Large intestine (tissue), 12 donors: ENCODE results near the gene TCEA3. TPM values are rescaled to one million over a fixed set of nuclear protein-coding genes. Genes with fewer than 3 reads are reported as not detected.

Experiments used
- DNase-seq, 2 donors: peaks; one replicate each; pipeline versions ENCODE4 v3.0.0 to v3.0.0-alpha.2; 2013
- H3K27ac ChIP-seq: one replicate; pipeline ENCODE4 v1.5.1; 2013; ENCODE audit warnings: low read length
- H3K27me3 ChIP-seq: 2 replicates; pipeline ENCODE4 v1.6.1; 2013; ENCODE audit warnings: low read length; ENCODE audit not compliant: control insufficient read depth, insufficient read depth
- H3K36me3 ChIP-seq: 2 replicates; pipeline ENCODE4 v1.6.1; 2013; ENCODE audit warnings: low read length; ENCODE audit not compliant: control insufficient read depth, insufficient read depth
- H3K4me1 ChIP-seq: one replicate; pipeline ENCODE4 v1.6.1; 2013; ENCODE audit warnings: low read length; ENCODE audit not compliant: control insufficient read depth, insufficient read depth
- H3K4me3 ChIP-seq: one replicate; pipeline ENCODE4 v1.5.1; 2013; ENCODE audit warnings: low read length
- H3K9me3 ChIP-seq: one replicate; pipeline ENCODE4 v1.6.1; 2013; ENCODE audit warnings: mild to moderate bottlenecking, low read depth, low read length, moderate library complexity; ENCODE audit not compliant: control insufficient read depth
- WGBS: methylation state at CpG from one replicate; pipeline ENCODE4 v1.1.5; 2013; ENCODE audit warnings: low lambda C conversion rate; ENCODE audit not compliant: insufficient coverage; 5-methylcytosine and 5-hydroxymethylcytosine counted together
- long read RNA-seq, 11 donors: transcript quantifications; one replicate each; lab custom pipeline, GENCODE V29; 2026
- polyA plus RNA-seq: library from polyadenylated mRNA; unstranded; fragments of 120-200 nt; gene quantifications from one replicate; pipeline ENCODE4 v1.2.1, GENCODE V29; 2013

The TCEA3 gene
- 29.4 TPM for polyA plus RNA-seq
- long read RNA-seq, donor 1, partial matches to known transcripts, result 0 of 1 reads
- long read RNA-seq, donor 1, other reads (novel, unspliced or antisense), result 0 of 1 reads
- long read RNA-seq, donor 2, partial matches to known transcripts, result 0 of 4 reads
- long read RNA-seq, donor 2, other reads (novel, unspliced or antisense), result 0 of 4 reads
- long read RNA-seq, donor 3, result 0 reads
- long read RNA-seq, donor 4, partial matches to known transcripts, result 0 of 1 reads
- long read RNA-seq, donor 4, other reads (novel, unspliced or antisense), result 0 of 1 reads
- long read RNA-seq, donor 5, transcript TCEA3-203 (11 exons, 1,559 nt), result major isoform, 5 of 5 reads
- long read RNA-seq, donor 5, partial matches to known transcripts, result 0 of 5 reads
- long read RNA-seq, donor 5, other reads (novel, unspliced or antisense), result 0 of 5 reads
- long read RNA-seq, donor 6, transcript TCEA3-203 (11 exons, 1,559 nt), result major isoform, 5 of 5 reads
- long read RNA-seq, donor 6, partial matches to known transcripts, result 0 of 5 reads
- long read RNA-seq, donor 6, other reads (novel, unspliced or antisense), result 0 of 5 reads
- long read RNA-seq, donor 7, transcript TCEA3-203 (11 exons, 1,559 nt), result major isoform, 5 of 5 reads
- long read RNA-seq, donor 7, partial matches to known transcripts, result 0 of 5 reads
- long read RNA-seq, donor 7, other reads (novel, unspliced or antisense), result 0 of 5 reads
- long read RNA-seq, donor 8, transcript TCEA3-203 (11 exons, 1,559 nt), result major isoform, 17 of 18 reads
- long read RNA-seq, donor 8, partial matches to known transcripts, result 0 of 18 reads
- long read RNA-seq, donor 8, other reads (novel, unspliced or antisense), result 0 of 18 reads
- long read RNA-seq, donor 9, partial matches to known transcripts, result 0 of 4 reads
- long read RNA-seq, donor 9, other reads (novel, unspliced or antisense), result 0 of 4 reads
- long read RNA-seq, donor 10, partial matches to known transcripts, result 0 of 1 reads
- long read RNA-seq, donor 10, other reads (novel, unspliced or antisense), result 0 of 1 reads
- long read RNA-seq, donor 11, partial matches to known transcripts, result 0 of 4 reads
- long read RNA-seq, donor 11, other reads (novel, unspliced or antisense), result 0 of 4 reads

GRCh38 chr1:23424293-23425192 is at the start of gene TCEA3:
Gene TCEA3, minus strand, starts transcription at chr1:23424748. Its CDS starts 115 bp downstream, at chr1:23424633.
- H3K27ac ChIP-seq, result peak within 1 kb of the TSS; percentile 66
- peaks cover 3% of the 10 kb centered on the region for H3K27me3 ChIP-seq
- H3K36me3 ChIP-seq, result peaks cover 4% of the 10 kb centered on the region
- H3K4me1 ChIP-seq, result peaks cover 25% of the 10 kb centered on the region
- WGBS, result no CpG with 5 or more reads among the region's 84 CpGs
- H3K9me3 ChIP-seq, result no peaks in the 10 kb centered on the region
- peak within 1 kb of the TSS; percentile 53 for H3K4me3 ChIP-seq
- DNase-seq, result peak in 1 of 2 donors; percentile 50

- Histone ChIP-seq H3K27ac (no peak overlapping the region), H3K4me3 (no peak overlapping the region), H3K27me3 (no peaks in the 10 kb centered on the region), H3K36me3 (no peaks in the 10 kb centered on the region), H3K4me1 (no peaks in the 10 kb centered on the region), H3K9me3 (no peaks in the 10 kb centered on the region)
- no peak for DNase-seq
- WGBS, result no CpG with 5 or more reads among the region's 6 CpGs
Measured at GRCh38 chr1:23473037-23473800, 48.7 kb upstream of the TCEA3 start.

DNA sequence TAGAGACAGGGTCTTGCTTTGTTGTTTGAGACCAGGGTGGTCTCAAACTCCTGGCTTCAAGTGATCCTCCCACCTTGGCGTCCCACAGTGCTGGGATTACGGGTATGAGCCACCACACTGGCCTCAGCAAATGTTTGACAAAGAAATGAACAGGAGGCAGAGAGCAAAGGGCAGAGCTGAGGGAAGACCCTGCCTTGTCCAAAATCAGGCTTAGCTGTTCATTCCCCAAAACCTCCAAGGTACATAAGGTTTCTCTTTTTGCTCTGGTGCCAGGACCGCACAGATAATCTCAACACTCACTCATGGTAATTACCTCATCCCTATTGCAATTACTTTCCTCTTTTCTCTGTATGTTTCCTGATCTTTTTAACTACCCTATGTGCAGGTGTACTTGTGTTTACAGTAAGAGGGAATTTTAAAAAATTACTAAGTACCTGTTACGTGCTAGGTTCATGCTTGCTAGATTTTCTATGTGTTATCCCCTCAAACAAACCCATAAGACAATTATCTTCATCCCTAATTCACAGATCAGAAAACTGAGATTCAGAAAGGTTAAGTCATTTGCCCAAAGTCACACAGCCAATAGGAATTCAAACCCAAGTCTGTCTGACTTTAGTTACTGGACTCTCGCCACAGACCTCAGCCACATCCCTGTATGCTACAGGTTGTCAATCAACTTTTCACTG is 47.9 kb upstream of the TCEA3 start:
- H3K36me3 ChIP-seq, result no peaks in the 10 kb centered on the region
- no peaks in the 10 kb centered on the region for H3K27me3 ChIP-seq
- no peak for DNase-seq
- H3K27ac ChIP-seq, result no peak overlapping the region
- H3K9me3 ChIP-seq, result no peaks in the 10 kb centered on the region
- H3K4me3 ChIP-seq, result no peak overlapping the region
- no CpG with 5 or more reads among the region's 5 CpGs for WGBS
- no peaks in the 10 kb centered on the region for H3K4me1 ChIP-seq

DNA sequence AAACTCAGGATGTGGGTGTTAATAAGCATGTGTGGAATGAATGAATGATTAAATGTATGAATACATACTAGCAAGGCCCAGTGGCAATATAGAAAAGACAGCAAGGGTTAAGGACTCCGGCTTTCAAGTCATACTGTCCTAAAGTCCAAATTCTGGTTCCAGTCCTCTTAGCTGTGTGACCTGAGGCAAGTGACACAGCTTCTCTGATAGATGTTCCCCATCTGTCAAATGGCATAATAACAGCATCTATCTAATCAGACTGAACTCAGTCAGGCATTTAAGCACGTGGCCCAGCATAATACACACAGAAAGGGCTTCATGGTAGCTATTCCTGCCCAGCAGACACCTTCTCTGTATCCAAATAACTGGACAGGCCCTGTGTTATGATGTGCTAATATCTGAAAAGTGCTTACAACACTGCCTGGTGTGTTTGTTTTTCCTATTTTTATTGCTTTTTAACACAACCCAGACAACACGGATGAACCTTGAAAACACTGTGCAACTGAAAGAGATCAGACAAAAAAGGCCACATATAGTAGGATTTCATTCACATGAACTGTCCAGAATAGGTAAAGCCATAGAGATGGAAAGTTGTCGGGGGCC is 47.0 kb upstream of the TCEA3 start:
- Histone ChIP-seq H3K36me3 (no peaks in the 10 kb centered on the region), H3K9me3 (no peaks in the 10 kb centered on the region), H3K27ac (no peak overlapping the region), H3K4me1 (no peaks in the 10 kb centered on the region), H3K4me3 (no peak overlapping the region), H3K27me3 (no peaks in the 10 kb centered on the region)
- no peak for DNase-seq
- 60% methylated on average over 1 of the region's 4 CpGs for WGBS

DNA sequence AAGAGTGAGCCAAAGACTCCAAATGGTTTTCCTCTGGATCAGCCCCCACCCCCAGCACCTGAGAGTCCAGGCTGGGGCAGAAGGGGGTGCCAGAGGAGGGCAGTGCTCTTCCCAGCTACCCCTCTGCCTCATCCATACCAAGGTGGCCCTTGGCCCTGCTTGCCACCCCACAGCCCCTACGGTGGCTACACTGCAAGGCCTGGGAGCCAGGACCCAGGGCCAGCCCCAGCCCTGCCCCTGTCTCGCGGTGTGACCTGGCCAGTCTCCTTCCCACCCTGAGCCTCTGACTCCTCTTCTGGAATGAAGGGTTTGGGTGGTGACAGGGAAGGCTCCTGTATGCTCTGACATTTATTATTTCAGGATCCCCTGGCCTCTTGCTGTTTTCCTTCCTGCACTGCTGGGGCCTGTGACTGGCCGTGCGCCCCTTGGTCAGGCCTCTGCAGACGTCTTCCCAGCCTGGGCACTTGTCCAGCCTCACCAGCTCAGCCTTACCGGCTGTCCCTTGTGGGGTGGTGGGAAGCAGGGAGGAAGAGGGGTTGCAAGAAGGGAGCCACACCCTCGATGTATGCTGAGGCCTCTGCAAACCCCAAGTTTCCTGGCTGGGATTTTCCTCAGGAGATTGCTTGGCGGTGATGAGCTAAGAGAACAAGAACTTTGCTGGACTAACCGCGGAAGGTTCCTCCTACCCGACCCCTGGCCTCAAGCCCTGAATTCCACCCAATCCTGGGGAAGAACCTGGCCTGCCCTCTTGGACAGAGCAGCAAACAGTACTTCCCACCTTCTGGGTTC is 45.9 kb upstream of the TCEA3 start:
- H3K9me3 ChIP-seq, result no peaks in the 10 kb centered on the region
- H3K27me3 ChIP-seq, result no peaks in the 10 kb centered on the region
- H3K36me3 ChIP-seq, result no peaks in the 10 kb centered on the region
- H3K4me3 ChIP-seq, result no peak overlapping the region
- DNase-seq, result no peak
- WGBS, result no CpG with 5 or more reads among the region's 12 CpGs
- H3K4me1 ChIP-seq, result no peaks in the 10 kb centered on the region
- no peak overlapping the region for H3K27ac ChIP-seq

- no peaks in the 10 kb centered on the region for H3K36me3 ChIP-seq
Measured at GRCh38 chr1:23469372-23469982, 44.9 kb upstream of the TCEA3 start.

DNA sequence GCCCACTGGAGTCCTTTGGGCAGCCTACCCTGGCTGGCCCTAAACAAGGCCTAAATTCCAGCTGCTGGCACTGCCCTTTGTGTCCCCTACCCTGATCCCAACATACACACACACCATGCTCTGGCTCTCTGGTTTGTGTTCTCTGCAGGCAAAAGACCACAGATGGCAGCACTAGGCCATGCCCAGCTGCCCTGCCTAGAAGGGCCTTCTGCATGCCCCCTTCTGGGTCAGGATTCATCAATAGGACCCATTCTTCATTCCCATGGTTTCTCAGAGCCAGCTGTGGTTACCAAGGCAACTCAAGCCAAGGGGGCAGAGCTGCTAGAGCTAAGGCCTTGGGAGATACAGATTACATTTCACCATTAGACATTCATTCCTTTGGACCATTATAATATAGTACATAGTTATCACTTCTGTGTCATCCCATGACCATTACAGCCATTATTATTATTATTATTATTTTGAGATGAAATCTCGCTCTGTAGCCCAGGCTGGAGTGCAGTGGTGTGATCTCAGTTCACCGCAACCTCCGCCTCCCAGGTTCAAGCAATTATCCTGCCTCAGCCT is 42.0 kb upstream of the TCEA3 start:
- Histone ChIP-seq H3K27me3 (no peaks in the 10 kb centered on the region), H3K4me1 (no peaks in the 10 kb centered on the region), H3K9me3 (no peaks in the 10 kb centered on the region), H3K27ac (no peak overlapping the region), H3K4me3 (no peak overlapping the region), H3K36me3 (no peaks in the 10 kb centered on the region)
- WGBS, result no CpG with 5 or more reads among the region's 3 CpGs
- DNase-seq, result no peak

More at GRCh38 chr1:23469372-23469982, 44.9 kb upstream of the TCEA3 start:
- Histone ChIP-seq H3K27me3 (no peaks in the 10 kb centered on the region), H3K4me3 (no peak overlapping the region), H3K4me1 (no peaks in the 10 kb centered on the region), H3K9me3 (no peaks in the 10 kb centered on the region), H3K27ac (no peak overlapping the region)
- WGBS, result no CpG with 5 or more reads among the region's 5 CpGs
- no peak for DNase-seq

GRCh38 chr1:23463286-23463685 is 38.7 kb upstream of the TCEA3 start:
- DNase-seq, result no peak
- no CpG with 5 or more reads among the region's 3 CpGs for WGBS
- no peak overlapping the region for H3K27ac ChIP-seq
- H3K4me1 ChIP-seq, result peaks cover 5% of the 10 kb centered on the region
- H3K9me3 ChIP-seq, result no peaks in the 10 kb centered on the region
- H3K36me3 ChIP-seq, result no peaks in the 10 kb centered on the region
- no peaks in the 10 kb centered on the region for H3K27me3 ChIP-seq
- H3K4me3 ChIP-seq, result no peak overlapping the region
